Calu3 (cell line): ENCODE results near the gene STEEP1. TPM values are rescaled to one million over a fixed set of nuclear protein-coding genes. Genes with fewer than 3 reads are reported as not detected.
"Not testable (repeated sequence)": the region's sequence is repeated elsewhere in the genome, so short reads cannot be mapped to it uniquely, and the experiment has no call there.

Experiments
- BruUV-seq: library from RNA; stranded (reverse); fragments of 400-500 nt; replicated peaks from 2 replicates; lab custom pipeline; 2021; lab: Mats Ljungman, UMichigan
- CTCF ChIA-PET: fragments of 300-600 bp; sonication (Branson Sonifier 250); formaldehyde crosslinking; loops from one replicate; lab custom pipeline; 2022; ENCODE audit warnings: antibody characterized with exemption; lab: Charles Lee
- DNase-seq: peaks from one replicate; pipeline ENCODE4 v3.0.0; 2022
- H3K27ac Mint-ChIP-seq: one replicate; pipeline ENCODE4 v1.8.0; 2022; ENCODE audit warnings: mixed read lengths; ENCODE audit not compliant: unreplicated experiment
- H3K27me3 Mint-ChIP-seq: one replicate; pipeline ENCODE4 v1.8.0; 2022; ENCODE audit warnings: mixed read lengths; ENCODE audit not compliant: unreplicated experiment
- H3K36me3 Mint-ChIP-seq: one replicate; pipeline ENCODE4 v1.8.0; 2022; ENCODE audit warnings: mild to moderate bottlenecking, moderate library complexity, mixed read lengths; ENCODE audit not compliant: insufficient read depth, unreplicated experiment
- H3K4me1 Mint-ChIP-seq: one replicate; pipeline ENCODE4 v1.8.0; 2022; ENCODE audit warnings: mild to moderate bottlenecking, low read depth, mixed read lengths; ENCODE audit not compliant: unreplicated experiment
- H3K4me3 Mint-ChIP-seq: one replicate; pipeline ENCODE4 v1.8.0; 2022; ENCODE audit warnings: mild to moderate bottlenecking, low read depth, moderate library complexity, mixed read lengths; ENCODE audit not compliant: unreplicated experiment
- H3K9me3 Mint-ChIP-seq: one replicate; pipeline ENCODE4 v1.8.0; 2022; ENCODE audit warnings: low read depth, mixed read lengths; ENCODE audit not compliant: unreplicated experiment
- intact Hi-C: fragments of 100-400 bp; cut with micrococcal nuclease; formaldehyde crosslinking; loops from one replicate; pipeline ENCODE4 v1.10.0; 2022; ENCODE audit not compliant: unreplicated experiment
- total RNA-seq: library from RNA; stranded (reverse); gene quantifications from 2 replicates; pipeline ENCODE4 v1.2.3, GENCODE V29; 2022
- TF ChIP-seq, protein P1 (sequence below): fragments of 200-600 bp; IDR thresholded peaks from one replicate; pipeline ENCODE4 v1.8.0; 2022; ENCODE audit warnings: antibody characterized with exemption; ENCODE audit not compliant: unreplicated experiment

Gene STEEP1
- total RNA-seq, 1 experiment from 2014 or later, result 30.4 TPM

DNA sequence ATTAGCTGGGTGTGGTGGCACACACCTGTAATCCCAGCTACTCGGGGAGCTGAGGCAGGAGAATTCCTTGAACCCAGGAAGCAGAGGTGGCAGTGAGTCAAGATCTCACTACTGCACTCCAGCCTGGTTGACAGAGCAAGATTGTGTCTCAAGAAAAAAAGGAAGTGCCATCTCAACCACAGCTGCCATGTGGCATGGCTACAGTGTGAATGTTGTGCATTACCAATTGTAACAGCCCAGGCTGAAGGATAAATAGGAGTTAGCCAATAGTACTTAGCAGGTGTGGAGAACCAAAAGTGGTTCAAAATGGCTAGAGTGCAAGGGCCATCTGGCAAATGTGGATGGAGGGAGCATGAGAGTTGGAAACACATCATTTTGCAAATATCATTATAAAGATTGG is 68.0 kb downstream of the STEEP1 start:
- Mint-ChIP-seq H3K4me1 (peaks cover 23% of the 10 kb centered on the region), H3K9me3 (no peaks in the 10 kb centered on the region), H3K27ac (no peak overlapping the region), H3K4me3 (no peak overlapping the region), H3K27me3 (no peaks in the 10 kb centered on the region), H3K36me3 (no peaks in the 10 kb centered on the region)
- DNase-seq, result no peak
- intact Hi-C loops, result no loop called here
- TF ChIP-seq, protein P1, sequence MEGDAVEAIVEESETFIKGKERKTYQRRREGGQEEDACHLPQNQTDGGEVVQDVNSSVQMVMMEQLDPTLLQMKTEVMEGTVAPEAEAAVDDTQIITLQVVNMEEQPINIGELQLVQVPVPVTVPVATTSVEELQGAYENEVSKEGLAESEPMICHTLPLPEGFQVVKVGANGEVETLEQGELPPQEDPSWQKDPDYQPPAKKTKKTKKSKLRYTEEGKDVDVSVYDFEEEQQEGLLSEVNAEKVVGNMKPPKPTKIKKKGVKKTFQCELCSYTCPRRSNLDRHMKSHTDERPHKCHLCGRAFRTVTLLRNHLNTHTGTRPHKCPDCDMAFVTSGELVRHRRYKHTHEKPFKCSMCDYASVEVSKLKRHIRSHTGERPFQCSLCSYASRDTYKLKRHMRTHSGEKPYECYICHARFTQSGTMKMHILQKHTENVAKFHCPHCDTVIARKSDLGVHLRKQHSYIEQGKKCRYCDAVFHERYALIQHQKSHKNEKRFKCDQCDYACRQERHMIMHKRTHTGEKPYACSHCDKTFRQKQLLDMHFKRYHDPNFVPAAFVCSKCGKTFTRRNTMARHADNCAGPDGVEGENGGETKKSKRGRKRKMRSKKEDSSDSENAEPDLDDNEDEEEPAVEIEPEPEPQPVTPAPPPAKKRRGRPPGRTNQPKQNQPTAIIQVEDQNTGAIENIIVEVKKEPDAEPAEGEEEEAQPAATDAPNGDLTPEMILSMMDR, result no peak
- no TSS peak for BruUV-seq
- CTCF ChIA-PET, result interaction anchor here (2.1 kb wide), 1 partner anchor 15 kb away, joined by 4 read pairs; no protein-coding TSS in a partner anchor

DNA sequence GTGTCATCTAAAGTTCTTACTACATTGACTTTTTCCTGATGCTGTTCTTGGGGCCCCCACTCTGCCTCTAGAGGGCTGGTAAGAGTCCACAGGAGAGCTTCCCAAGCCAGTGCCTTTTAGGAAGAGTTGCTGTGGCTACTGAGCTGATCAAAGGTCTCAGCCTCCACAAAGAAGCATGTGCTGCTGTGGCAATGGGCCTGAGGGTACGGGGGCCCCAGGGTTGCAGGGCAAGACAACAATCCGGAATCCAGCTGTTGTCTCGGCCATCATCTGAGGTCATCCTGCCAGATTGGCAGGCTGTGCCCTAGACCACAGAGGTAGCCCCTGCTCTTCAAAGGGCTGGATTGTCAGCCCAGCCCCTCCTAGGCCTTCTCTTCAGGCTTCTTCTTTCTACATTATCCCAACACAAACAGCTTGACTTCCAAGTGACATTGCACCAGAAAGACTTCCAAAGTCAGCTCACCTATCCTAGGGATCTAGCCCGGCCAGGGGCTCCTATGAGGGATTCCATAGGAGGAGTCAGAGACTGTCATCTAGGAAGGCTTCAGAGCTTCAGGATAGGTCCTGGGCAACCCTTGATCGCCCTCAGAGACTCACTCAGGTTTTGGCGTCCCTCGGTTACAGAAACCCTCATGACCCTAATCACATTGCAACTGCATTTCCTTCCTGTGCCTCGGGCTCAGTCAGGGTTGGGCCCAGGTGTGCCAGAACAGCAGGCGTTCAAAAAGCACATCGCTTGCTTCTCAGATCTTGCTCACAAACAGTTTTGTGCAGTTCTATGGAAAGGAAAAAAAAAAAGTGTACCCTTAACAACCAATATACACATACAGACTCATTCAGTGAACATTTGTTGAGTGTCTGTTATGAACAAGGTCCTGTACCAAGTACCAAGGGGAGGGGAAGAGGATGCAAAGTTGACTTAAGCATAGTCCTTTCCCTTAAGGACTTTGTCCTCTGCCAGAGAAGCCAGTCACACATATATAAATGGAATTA is 69.2 kb downstream of the STEEP1 start:
- Mint-ChIP-seq H3K4me1 (peaks cover 12% of the 10 kb centered on the region), H3K36me3 (no peaks in the 10 kb centered on the region), H3K9me3 (no peaks in the 10 kb centered on the region), H3K27me3 (no peaks in the 10 kb centered on the region), H3K27ac (no peak overlapping the region), H3K4me3 (no peak overlapping the region)
- no TSS peak for BruUV-seq
- intact Hi-C loops, result no loop called here
- no peak for DNase-seq
- CTCF ChIA-PET, result interaction anchor here (0.6 to 2.1 kb wide), 3 partner anchors 16 to 232 kb away, joined by 3 to 4 read pairs (median 4); no protein-coding TSS in a partner anchor
- TF ChIP-seq, protein P1, result no peak

DNA sequence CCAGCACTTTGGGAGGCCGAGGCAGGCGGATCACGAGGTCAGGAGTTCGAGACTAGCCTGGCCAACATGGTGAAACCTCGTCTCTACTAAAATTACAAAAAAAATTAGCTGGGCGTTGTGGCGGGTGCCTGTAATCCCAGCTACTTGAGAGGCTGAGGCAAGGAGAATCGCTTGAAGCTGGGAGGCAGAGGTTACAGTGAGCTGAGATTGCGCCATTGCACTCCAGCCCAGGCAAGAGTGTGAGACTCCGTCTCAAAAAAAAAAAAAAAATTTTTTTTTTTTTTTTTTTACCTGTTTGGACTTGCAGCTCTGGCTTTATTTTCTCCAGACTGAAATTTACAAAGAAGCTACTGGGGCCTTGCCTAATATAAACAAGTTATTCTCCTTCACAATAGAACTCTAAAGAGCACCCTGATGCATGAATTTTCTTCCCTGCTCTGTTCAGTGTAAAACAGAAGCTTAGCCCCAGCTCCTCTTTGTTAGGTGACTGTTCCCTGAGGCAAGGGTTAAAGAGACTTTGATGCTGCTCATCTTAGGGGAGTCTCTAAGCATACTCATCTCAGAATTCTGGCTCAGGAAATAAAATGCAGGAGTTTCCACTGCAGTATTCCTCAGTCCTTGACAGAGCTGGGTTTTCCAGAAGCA is 71.2 kb downstream of the STEEP1 start:
- H3K4me1 Mint-ChIP-seq, H3K36me3 Mint-ChIP-seq, DNase-seq, BruUV-seq, H3K27me3 Mint-ChIP-seq, H3K4me3 Mint-ChIP-seq, intact Hi-C loops, H3K27ac Mint-ChIP-seq, H3K9me3 Mint-ChIP-seq: not testable (repeated sequence)
- CTCF ChIA-PET, result interaction anchor here (0.6 to 1.6 kb wide), 4 partner anchors 9 to 224 kb away, joined by 3 to 11 read pairs (median 5); no protein-coding TSS in a partner anchor

DNA sequence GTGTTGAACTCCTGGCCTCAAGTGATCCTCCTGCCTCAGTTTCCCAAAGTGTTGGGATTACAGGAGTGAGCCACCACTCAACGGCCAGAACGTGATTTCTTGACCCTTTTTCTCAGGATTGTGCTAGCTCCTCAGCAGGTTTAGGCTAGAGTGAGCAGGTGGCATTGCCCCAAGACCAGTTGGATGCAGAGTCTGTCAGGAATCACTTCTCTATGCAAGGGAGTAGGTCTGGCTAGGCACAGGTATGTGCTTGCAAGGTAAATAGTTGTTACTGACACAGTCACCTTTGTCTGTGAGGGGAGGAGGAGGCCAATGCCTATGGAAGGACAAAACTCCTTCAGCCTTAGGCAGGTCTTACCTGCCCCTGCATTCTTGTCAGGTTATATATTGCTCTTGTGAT is 72.7 kb downstream of the STEEP1 start:
- no peak for DNase-seq
- intact Hi-C loops, result no loop called here
- CTCF ChIA-PET, result interaction anchor here (0.6 kb wide), 1 partner anchor 245 kb away, joined by 6 read pairs; no protein-coding TSS in a partner anchor

More for the DNA sequence above, 72.7 kb downstream of the STEEP1 start:
- BruUV-seq, result no TSS peak
- no peaks in the 10 kb centered on the region for H3K36me3 Mint-ChIP-seq
- no peak overlapping the region for H3K4me3 Mint-ChIP-seq
- H3K9me3 Mint-ChIP-seq, result no peaks in the 10 kb centered on the region
- H3K4me1 Mint-ChIP-seq, result no peaks in the 10 kb centered on the region
- TF ChIP-seq, protein P1, result no peak
- H3K27ac Mint-ChIP-seq, result no peak overlapping the region
- H3K27me3 Mint-ChIP-seq, result no peaks in the 10 kb centered on the region
